ENCODE data around the gene SLC25A1.
"Not testable (repeated sequence)": the region's sequence is repeated elsewhere in the genome, so short reads cannot be mapped to it uniquely, and the experiment has no call there.

Gene SLC25A1

GRCh38 chr22:19207884-19208283, 29.3 kb upstream of the SLC25A1 start:
- no peak for DNase-seq

GRCh38 chr22:19207401-19207808, 28.9 kb upstream of the SLC25A1 start:
- no peak for DNase-seq

GRCh38 chr22:19206287-19206686, 27.8 kb upstream of the SLC25A1 start:
- DNase-seq: no peak

- no peak for DNase-seq
Measured at GRCh38 chr22:19204640-19205039, 26.1 kb upstream of the SLC25A1 start.

- DNase-seq: no peak
Measured at GRCh38 chr22:19203834-19204233, 25.3 kb upstream of the SLC25A1 start.

GRCh38 chr22:19202799-19203186, 24.3 kb upstream of the SLC25A1 start:
- not testable (repeated sequence) for DNase-seq

GRCh38 chr22:19201869-19202798, 23.6 kb upstream of the SLC25A1 start:
- no peak for DNase-seq

- no peak for DNase-seq
Measured at GRCh38 chr22:19201130-19201868, 22.8 kb upstream of the SLC25A1 start.

GRCh38 chr22:19199479-19199878, 20.9 kb upstream of the SLC25A1 start:
- no peak for DNase-seq

GRCh38 chr22:19197997-19198865, 19.7 kb upstream of the SLC25A1 start:
- DNase-seq: no peak

- DNase-seq: no peak
Measured at GRCh38 chr22:19196841-19197612, 18.5 kb upstream of the SLC25A1 start.

GRCh38 chr22:19195796-19196731, 17.5 kb upstream of the SLC25A1 start:
- no peak for DNase-seq

GRCh38 chr22:19194766-19195536, 16.4 kb upstream of the SLC25A1 start:
- DNase-seq: no peak

- no peak for DNase-seq
Measured at GRCh38 chr22:19193879-19194278, 15.3 kb upstream of the SLC25A1 start.

- DNase-seq: no peak
Measured at GRCh38 chr22:19187716-19188563, 9.4 kb upstream of the SLC25A1 start.

GRCh38 chr22:19184276-19184997, 5.9 kb upstream of the SLC25A1 start:
- DNase-seq: no peak

GRCh38 chr22:19183216-19183615, 4.7 kb upstream of the SLC25A1 start:
- DNase-seq: no peak
